Lung (tissue), 12 donors: ENCODE data around the gene GDF15. TPM values are rescaled to one million over a fixed set of nuclear protein-coding genes. Genes with fewer than 3 reads are reported as not detected.

Experiments
- ATAC-seq: fragments of 200-7000 bp; cut with Tn5 transposase; one replicate; pipeline ENCODE4 v1.9.1; 2020; ENCODE audit warnings: moderate number of reproducible peaks; ENCODE audit not compliant: insufficient read depth, low FRiP score
- DNase-seq, 3 donors: peaks; one replicate each; pipeline ENCODE4 v3.0.0-alpha.2; 2013 to 2017
- H3K27ac ChIP-seq, 2 donors: one replicate each; pipeline ENCODE4 v1.5.1; 2013; ENCODE audit warnings: mild to moderate bottlenecking in 2 of 2, moderate library complexity in 2 of 2, control low read depth in 1 of 2, inconsistent platforms in 1 of 2, low read depth in 1 of 2, low read length in 1 of 2
- H3K27me3 ChIP-seq, 3 donors: one replicate each; pipeline ENCODE4 v1.5.1; 2013; ENCODE audit warnings: low read length in 2 of 3; ENCODE audit not compliant: control insufficient read depth in 3 of 3, insufficient read depth in 3 of 3
- H3K36me3 ChIP-seq, 4 donors: one replicate each; pipeline ENCODE4 v1.5.1; 2013; ENCODE audit warnings: low read length in 4 of 4, mild to moderate bottlenecking in 1 of 4, moderate library complexity in 1 of 4; ENCODE audit not compliant: control insufficient read depth in 4 of 4, insufficient read depth in 4 of 4
- H3K4me1 ChIP-seq, 5 donors: one replicate each; pipeline ENCODE4 v1.5.1; 2013; ENCODE audit warnings: low read length in 5 of 5, mild to moderate bottlenecking in 2 of 5, moderate library complexity in 1 of 5; ENCODE audit not compliant: control insufficient read depth in 5 of 5, insufficient read depth in 5 of 5
- H3K4me3 ChIP-seq: one replicate; pipeline ENCODE4 v1.5.1; 2013; ENCODE audit warnings: mild to moderate bottlenecking, control low read depth, moderate library complexity
- H3K9ac ChIP-seq, 2 donors: one replicate each; pipeline ENCODE4 v1.5.1; 2013; ENCODE audit warnings: low read length in 2 of 2, control low read depth in 1 of 2; ENCODE audit not compliant: insufficient read depth in 1 of 2
- H3K9me3 ChIP-seq, 4 donors: one replicate each; pipeline ENCODE4 v1.5.1; 2013; ENCODE audit warnings: low read length in 3 of 4, mild to moderate bottlenecking in 1 of 4, moderate library complexity in 1 of 4; ENCODE audit not compliant: control insufficient read depth in 4 of 4, insufficient read depth in 3 of 4
- WGBS, 2 donors: extraction: QIAGEN DNeasy Blood & Tissue Kit; methylation state at CpG; one replicate each; pipeline ENCODE4 v1.1.7; 2013; 5-methylcytosine and 5-hydroxymethylcytosine counted together
- polyA plus RNA-seq, 2 donors: library from polyadenylated mRNA; stranded (reverse); fragments of 200-250 nt; gene quantifications; one replicate each; pipeline ENCODE4 v1.2.1, GENCODE V29; 2013
- total RNA-seq, 2 donors: library from RNA; depleted of rRNA in 1 of 2; stranded (reverse); fragments of >200 nt in 1 of 2; gene quantifications; one replicate each; pipeline ENCODE4 v1.2.1, GENCODE V29; 2014 to 2021
- TF ChIP-seq, protein P1 (sequence below): IDR thresholded peaks from 2 replicates; pipeline ENCODE4 v1.5.1; 2012; ENCODE audit warnings: mild to moderate bottlenecking; ENCODE audit errors: control extremely low read depth, extremely low read depth
- donor health status: control.
- donor health status: control.
- donor health status: Bipolar disorder and iron deficiency.
- donor health status: healthy.
- donor health status: DM: yes; HTN: yes; CAD: no.

GDF15 gene
- total and polyA plus RNA-seq, 4 donors = 45.4 to 119 (median 56.8) TPM

GRCh38 chr19:18389726-18390064, 3.7 kb downstream of the GDF15 start:
- peaks cover 0 to 8% (median 4%) of the 10 kb centered on the region in 5 donors for H3K4me1 ChIP-seq
- no peak overlapping the region for H3K27ac ChIP-seq
- no peak overlapping the region for H3K9ac ChIP-seq
- no peak for DNase-seq
- TF ChIP-seq, protein P1, sequence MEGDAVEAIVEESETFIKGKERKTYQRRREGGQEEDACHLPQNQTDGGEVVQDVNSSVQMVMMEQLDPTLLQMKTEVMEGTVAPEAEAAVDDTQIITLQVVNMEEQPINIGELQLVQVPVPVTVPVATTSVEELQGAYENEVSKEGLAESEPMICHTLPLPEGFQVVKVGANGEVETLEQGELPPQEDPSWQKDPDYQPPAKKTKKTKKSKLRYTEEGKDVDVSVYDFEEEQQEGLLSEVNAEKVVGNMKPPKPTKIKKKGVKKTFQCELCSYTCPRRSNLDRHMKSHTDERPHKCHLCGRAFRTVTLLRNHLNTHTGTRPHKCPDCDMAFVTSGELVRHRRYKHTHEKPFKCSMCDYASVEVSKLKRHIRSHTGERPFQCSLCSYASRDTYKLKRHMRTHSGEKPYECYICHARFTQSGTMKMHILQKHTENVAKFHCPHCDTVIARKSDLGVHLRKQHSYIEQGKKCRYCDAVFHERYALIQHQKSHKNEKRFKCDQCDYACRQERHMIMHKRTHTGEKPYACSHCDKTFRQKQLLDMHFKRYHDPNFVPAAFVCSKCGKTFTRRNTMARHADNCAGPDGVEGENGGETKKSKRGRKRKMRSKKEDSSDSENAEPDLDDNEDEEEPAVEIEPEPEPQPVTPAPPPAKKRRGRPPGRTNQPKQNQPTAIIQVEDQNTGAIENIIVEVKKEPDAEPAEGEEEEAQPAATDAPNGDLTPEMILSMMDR = no peak
- no peak overlapping the region for H3K4me3 ChIP-seq
- H3K27me3 ChIP-seq = peaks cover 0 to 11% (median 3%) of the 10 kb centered on the region in 3 donors
- ATAC-seq = no peak
- H3K9me3 ChIP-seq = peaks cover 0 to 6% (median 0%) of the 10 kb centered on the region in 4 donors
- peaks cover 0 to 13% (median 0%) of the 10 kb centered on the region in 4 donors for H3K36me3 ChIP-seq

GRCh38 chr19:18390065-18390907, 4.3 kb downstream of the GDF15 start:
- peaks cover 0 to 11% (median 3%) of the 10 kb centered on the region in 3 donors for H3K27me3 ChIP-seq
- no peak for ATAC-seq
- TF ChIP-seq, protein P1 = no peak
- peaks cover 0 to 6% (median 0%) of the 10 kb centered on the region in 4 donors for H3K9me3 ChIP-seq
- H3K9ac ChIP-seq = no peak overlapping the region
- no peak for DNase-seq
- WGBS, 2 donors = 93 to 95% methylated on average over 6 of the region's 6 CpGs
- H3K4me1 ChIP-seq = peaks cover 0 to 8% (median 4%) of the 10 kb centered on the region in 5 donors
- H3K4me3 ChIP-seq = no peak overlapping the region
- no peak overlapping the region for H3K27ac ChIP-seq
- H3K36me3 ChIP-seq = peaks cover 0 to 13% (median 0%) of the 10 kb centered on the region in 4 donors

DNA sequence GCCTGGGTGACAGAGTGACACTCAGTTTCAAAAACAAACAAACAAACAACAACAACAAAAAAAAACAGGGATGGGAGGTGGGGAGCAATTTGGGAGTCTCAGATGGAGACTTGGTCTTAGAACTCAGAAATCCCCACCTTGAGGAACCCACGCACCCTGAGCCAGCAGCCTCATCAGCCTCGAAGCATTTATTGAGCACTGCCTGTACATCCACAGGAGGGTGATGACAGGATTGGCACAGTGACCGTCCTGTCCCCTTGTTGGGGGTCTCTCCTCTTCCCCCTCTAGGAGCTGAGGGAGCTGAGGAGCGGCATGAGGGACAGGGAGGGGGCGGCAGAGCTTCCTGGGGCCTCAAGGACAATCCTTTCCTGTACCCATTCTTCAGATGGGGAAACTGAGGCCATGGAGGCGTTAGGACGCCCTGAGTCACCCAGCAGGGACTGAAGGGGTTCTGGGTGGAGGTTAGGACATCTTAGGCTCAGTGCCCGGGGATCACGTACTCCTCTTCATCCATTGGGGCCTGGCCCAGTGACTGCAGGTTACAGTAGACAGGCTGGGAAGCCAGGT, 5.6 kb downstream of the GDF15 start:
- Histone ChIP-seq H3K4me1 (peaks cover 0 to 7% (median 0%) of the 10 kb centered on the region in 5 donors), H3K27ac (no peak overlapping the region), H3K27me3 (peaks cover 0 to 8% (median 0%) of the 10 kb centered on the region in 3 donors), H3K36me3 (peaks cover 0 to 13% (median 0%) of the 10 kb centered on the region in 4 donors), H3K4me3 (no peak overlapping the region), H3K9ac (no peak overlapping the region), H3K9me3 (peaks cover 0 to 6% (median 0%) of the 10 kb centered on the region in 4 donors)
- WGBS, 2 donors = 81 to 89% methylated on average over 9 of the region's 9 CpGs
- no peak for ATAC-seq
- DNase-seq = no peak
- TF ChIP-seq, protein P1 = no peak
